Central memory CD8-positive, alpha-beta T cell (primary cell): ENCODE results near the gene SDR42E1.

Source experiments
- ATAC-seq: fragments of 150-1000 bp; cut with Tn5 transposase; replicated peaks from 2 replicates; pipeline ENCODE4 v1.10.0; 2022; ENCODE audit warnings: mild to moderate bottlenecking, moderate FRiP score, moderate number of reproducible peaks; ENCODE audit not compliant: poor library complexity, severe bottlenecking; ENCODE audit errors: extremely low read depth
- DNase-seq, 2 donors: peaks; one replicate each; pipeline ENCODE4 v3.0.0; 2021; ENCODE audit warnings: low spot score in 2 of 2
- H3K27ac Mint-ChIP-seq: one replicate; pipeline ENCODE4 v1.8.0; 2022; ENCODE audit warnings: low read depth, mild to moderate bottlenecking, moderate library complexity, mixed read lengths
- H3K27me3 Mint-ChIP-seq: one replicate; pipeline ENCODE4 v1.8.0; 2022; ENCODE audit warnings: mixed read lengths
- H3K36me3 Mint-ChIP-seq: one replicate; pipeline ENCODE4 v1.8.0; 2022; ENCODE audit warnings: mild to moderate bottlenecking, moderate library complexity, mixed read lengths; ENCODE audit not compliant: insufficient read depth
- H3K4me1 Mint-ChIP-seq: one replicate; pipeline ENCODE4 v1.8.0; 2022; ENCODE audit warnings: mixed read lengths
- H3K4me3 Mint-ChIP-seq: one replicate; pipeline ENCODE4 v1.8.0; 2022; ENCODE audit warnings: mild to moderate bottlenecking, moderate library complexity, mixed read lengths
- H3K9me3 Mint-ChIP-seq: one replicate; pipeline ENCODE4 v1.8.0; 2022; ENCODE audit warnings: mixed read lengths

SDR42E1 gene

GRCh38 chr16:82046541-82046940, 35.3 kb upstream of the SDR42E1 start:
- ATAC-seq (no peak), DNase-seq (no peak)
- no peak overlapping the region for H3K4me3 Mint-ChIP-seq
- H3K27ac Mint-ChIP-seq = no peak overlapping the region
- H3K27me3 Mint-ChIP-seq = peaks cover 42% of the 10 kb centered on the region
- H3K36me3 Mint-ChIP-seq = no peaks in the 10 kb centered on the region
- H3K4me1 Mint-ChIP-seq = no peaks in the 10 kb centered on the region
- no peaks in the 10 kb centered on the region for H3K9me3 Mint-ChIP-seq

- Mint-ChIP-seq H3K4me3 (no peak overlapping the region), H3K4me1 (no peaks in the 10 kb centered on the region), H3K36me3 (no peaks in the 10 kb centered on the region), H3K27me3 (peaks cover 31% of the 10 kb centered on the region), H3K9me3 (no peaks in the 10 kb centered on the region), H3K27ac (no peak overlapping the region)
- DNase-seq = no peak
- ATAC-seq = no peak
Observed at GRCh38 chr16:82045465-82045864, 34.2 kb upstream of the SDR42E1 start.

- H3K36me3 Mint-ChIP-seq = no peaks in the 10 kb centered on the region
- no peak overlapping the region for H3K27ac Mint-ChIP-seq
- no peaks in the 10 kb centered on the region for H3K9me3 Mint-ChIP-seq
- H3K4me1 Mint-ChIP-seq = no peaks in the 10 kb centered on the region
- H3K27me3 Mint-ChIP-seq = peaks cover 28% of the 10 kb centered on the region
- DNase-seq = no peak
- ATAC-seq = no peak
- H3K4me3 Mint-ChIP-seq = no peak overlapping the region
Observed at GRCh38 chr16:82044585-82044911, 33.3 kb upstream of the SDR42E1 start.

- no peaks in the 10 kb centered on the region for H3K36me3 Mint-ChIP-seq
- H3K4me1 Mint-ChIP-seq = no peaks in the 10 kb centered on the region
- no peak for ATAC-seq
- no peak overlapping the region for H3K27ac Mint-ChIP-seq
- no peaks in the 10 kb centered on the region for H3K9me3 Mint-ChIP-seq
- no peak for DNase-seq
- no peak overlapping the region for H3K4me3 Mint-ChIP-seq
- peaks cover 34% of the 10 kb centered on the region for H3K27me3 Mint-ChIP-seq
Observed at GRCh38 chr16:82043680-82044584, 32.7 kb upstream of the SDR42E1 start.

GRCh38 chr16:82042846-82043245, 31.6 kb upstream of the SDR42E1 start:
- no peaks in the 10 kb centered on the region for H3K9me3 Mint-ChIP-seq
- peaks cover 30% of the 10 kb centered on the region for H3K27me3 Mint-ChIP-seq
- DNase-seq (no peak), ATAC-seq (no peak)
- no peaks in the 10 kb centered on the region for H3K4me1 Mint-ChIP-seq
- no peak overlapping the region for H3K4me3 Mint-ChIP-seq
- H3K27ac Mint-ChIP-seq = no peak overlapping the region
- no peaks in the 10 kb centered on the region for H3K36me3 Mint-ChIP-seq

GRCh38 chr16:82042144-82042543, 30.9 kb upstream of the SDR42E1 start:
- ATAC-seq = no peak
- DNase-seq = no peak
- Mint-ChIP-seq H3K27ac (no peak overlapping the region), H3K36me3 (no peaks in the 10 kb centered on the region), H3K9me3 (no peaks in the 10 kb centered on the region), H3K27me3 (peaks cover 23% of the 10 kb centered on the region), H3K4me3 (no peak overlapping the region), H3K4me1 (no peaks in the 10 kb centered on the region)

- H3K36me3 Mint-ChIP-seq = no peaks in the 10 kb centered on the region
Observed at GRCh38 chr16:82041542-82041941, 30.3 kb upstream of the SDR42E1 start.

GRCh38 chr16:82040296-82040695, 29.0 kb upstream of the SDR42E1 start:
- ATAC-seq = no peak
- H3K36me3 Mint-ChIP-seq = no peaks in the 10 kb centered on the region
- no peaks in the 10 kb centered on the region for H3K4me1 Mint-ChIP-seq
- peaks cover 19% of the 10 kb centered on the region for H3K27me3 Mint-ChIP-seq
- H3K9me3 Mint-ChIP-seq = no peaks in the 10 kb centered on the region
- H3K27ac Mint-ChIP-seq = no peak overlapping the region
- no peak for DNase-seq
- H3K4me3 Mint-ChIP-seq = no peak overlapping the region

More at GRCh38 chr16:82041542-82041941, 30.3 kb upstream of the SDR42E1 start:
- peaks cover 18% of the 10 kb centered on the region for H3K27me3 Mint-ChIP-seq
- H3K27ac Mint-ChIP-seq = no peak overlapping the region
- ATAC-seq (no peak), DNase-seq (no peak)
- no peaks in the 10 kb centered on the region for H3K9me3 Mint-ChIP-seq
- H3K4me1 Mint-ChIP-seq = no peaks in the 10 kb centered on the region
- H3K4me3 Mint-ChIP-seq = no peak overlapping the region

- Mint-ChIP-seq H3K27ac (no peak overlapping the region), H3K4me3 (no peak overlapping the region), H3K4me1 (no peaks in the 10 kb centered on the region), H3K27me3 (peaks cover 41% of the 10 kb centered on the region), H3K36me3 (no peaks in the 10 kb centered on the region), H3K9me3 (no peaks in the 10 kb centered on the region)
- ATAC-seq (no peak), DNase-seq (no peak)
Observed at GRCh38 chr16:82037666-82038065, 26.4 kb upstream of the SDR42E1 start.

- H3K4me1 Mint-ChIP-seq = no peaks in the 10 kb centered on the region
- ATAC-seq (no peak), DNase-seq (no peak)
- H3K27me3 Mint-ChIP-seq = peaks cover 45% of the 10 kb centered on the region
- no peaks in the 10 kb centered on the region for H3K36me3 Mint-ChIP-seq
- no peak overlapping the region for H3K4me3 Mint-ChIP-seq
- H3K27ac Mint-ChIP-seq = no peak overlapping the region
- H3K9me3 Mint-ChIP-seq = no peaks in the 10 kb centered on the region
Observed at GRCh38 chr16:82037251-82037650, 26.0 kb upstream of the SDR42E1 start.

GRCh38 chr16:82034981-82035612, 23.8 kb upstream of the SDR42E1 start, which contains the start of gene HSD17B2:
Gene HSD17B2, plus strand, starts transcription at chr16:82035253. Its CDS starts 172 bp downstream, at chr16:82035425.
- DNase-seq (no peak), ATAC-seq (no peak)
- H3K36me3 Mint-ChIP-seq = no peaks in the 10 kb centered on the region
- H3K27ac Mint-ChIP-seq = no peak within 1 kb of the TSS
- H3K4me1 Mint-ChIP-seq = no peaks in the 10 kb centered on the region
- no peak within 1 kb of the TSS for H3K4me3 Mint-ChIP-seq
- H3K9me3 Mint-ChIP-seq = no peaks in the 10 kb centered on the region
- H3K27me3 Mint-ChIP-seq = peaks cover 48% of the 10 kb centered on the region

GRCh38 chr16:82033683-82034300, 22.5 kb upstream of the SDR42E1 start:
- ATAC-seq (no peak), DNase-seq (no peak)

GRCh38 chr16:82033006-82033405, 21.7 kb upstream of the SDR42E1 start:
- DNase-seq (no peak), ATAC-seq (no peak)
- Mint-ChIP-seq H3K27me3 (peaks cover 30% of the 10 kb centered on the region), H3K4me3 (no peak overlapping the region), H3K36me3 (no peaks in the 10 kb centered on the region), H3K27ac (no peak overlapping the region), H3K9me3 (no peaks in the 10 kb centered on the region), H3K4me1 (no peaks in the 10 kb centered on the region)

More at GRCh38 chr16:82033683-82034300, 22.5 kb upstream of the SDR42E1 start:
- Mint-ChIP-seq H3K4me3 (no peak overlapping the region), H3K27me3 (peaks cover 37% of the 10 kb centered on the region), H3K9me3 (no peaks in the 10 kb centered on the region), H3K4me1 (no peaks in the 10 kb centered on the region), H3K27ac (no peak overlapping the region), H3K36me3 (no peaks in the 10 kb centered on the region)
